SK-N-SH (cell line): ENCODE results near the gene RHOBTB1. TPM values are rescaled to one million over a fixed set of nuclear protein-coding genes. Genes with fewer than 3 reads are reported as not detected.
A peak's percentile ranks its signal among the peaks of the same experiment; 100 is the strongest.

Experiments used
- CTCF ChIA-PET: fragments of 300-600, 350-600 bp; formaldehyde crosslinking; extraction: SDS; loops from one replicate; lab custom pipeline; 2021; lab: Yijun Ruan, JAX
- POLR2A ChIA-PET: fragments of 350-600 bp; sonication (Branson Sonifier 250); formaldehyde crosslinking; extraction: SDS; loops from one replicate; lab custom pipeline; 2020; ENCODE audit warnings: antibody characterized with exemption, inconsistent platforms; lab: Yijun Ruan, JAX
- DNase-seq: peaks from one replicate; pipeline ENCODE4 v3.0.0; 2012
- H2AFZ ChIP-seq: fragments of 200-600 bp; sonication (generic); 2 replicates; pipeline ENCODE4 v1.8.1; 2016; ENCODE audit warnings: antibody characterized with exemption, mild to moderate bottlenecking, low read depth
- H3F3A ChIP-seq: fragments of 200-600 bp; sonication (generic); replicated peaks from 2 replicates; pipeline ENCODE3; 2016; ENCODE audit warnings: antibody characterized with exemption, mild to moderate bottlenecking; ENCODE audit not compliant: insufficient read depth
- H3K27ac ChIP-seq, 2 experiments: fragments of 200-500 bp in 1 of 2; fragments of 200-600 bp in 1 of 2; sonication (Bioruptor generic) in 1 of 2; sonication (generic), shearing (Covaris generic) in 1 of 2; 2 replicates each; pipeline versions ENCODE4 v1.5.1 to v1.6.1; 2014 to 2016; ENCODE audit warnings: low read depth in 2 of 2, inconsistent platforms in 1 of 2, low read length in 1 of 2, mild to moderate bottlenecking in 1 of 2, mixed read lengths in 1 of 2
- H3K27me3 ChIP-seq: fragments of 200-600 bp; sonication (generic), shearing (Covaris generic); 2 replicates; pipeline ENCODE4 v1.6.1; 2016; ENCODE audit warnings: mixed run types; ENCODE audit not compliant: insufficient read depth
- H3K36me3 ChIP-seq, 2 experiments: fragments of 200-500 bp in 1 of 2; fragments of 200-600 bp in 1 of 2; sonication (Bioruptor generic) in 1 of 2; sonication (generic) in 1 of 2; replicated peaks in 1 of 2; 2 replicates each; pipeline versions ENCODE3 to v1.5.1; 2014 to 2016; ENCODE audit warnings: low read length in 1 of 2, mild to moderate bottlenecking in 1 of 2; ENCODE audit not compliant: insufficient read depth in 2 of 2, control insufficient read depth in 1 of 2
- H3K4me1 ChIP-seq, 2 experiments: fragments of 200-500 bp in 1 of 2; fragments of 200-600 bp in 1 of 2; sonication (Bioruptor generic) in 1 of 2; sonication (generic), shearing (Covaris generic) in 1 of 2; 2 replicates each; pipeline versions ENCODE4 v1.5.1 to v1.6.1; 2014 to 2016; ENCODE audit warnings: low read depth in 1 of 2, low read length in 1 of 2, mixed run types in 1 of 2; ENCODE audit not compliant: insufficient read depth in 2 of 2, control insufficient read depth in 1 of 2
- H3K4me2 ChIP-seq: fragments of 200-600 bp; sonication (generic), shearing (Covaris generic); 2 replicates; pipeline ENCODE4 v1.6.1; 2017; ENCODE audit warnings: mixed run types
- H3K4me3 ChIP-seq, 2 experiments: fragments of 200-500 bp in 1 of 2; fragments of 200-600 bp in 1 of 2; sonication (Bioruptor generic) in 1 of 2; sonication (generic), shearing (Covaris generic) in 1 of 2; 2 replicates each; pipeline versions ENCODE4 v1.5.1 to v1.8.1; 2014 to 2016; ENCODE audit warnings: low read depth in 2 of 2, inconsistent platforms in 1 of 2, low read length in 1 of 2, mild to moderate bottlenecking in 1 of 2, mixed read lengths in 1 of 2, moderate library complexity in 1 of 2
- H3K79me2 ChIP-seq: fragments of 200-600 bp; sonication (generic); 2 replicates; pipeline ENCODE4 v1.8.1; 2017; ENCODE audit warnings: mild to moderate bottlenecking; ENCODE audit not compliant: insufficient read depth
- H3K9ac ChIP-seq: fragments of 200-600 bp; sonication (generic); 2 replicates; pipeline ENCODE4 v1.6.1; 2017; ENCODE audit warnings: mixed run types
- H3K9me2 ChIP-seq: fragments of 200-600 bp; sonication (generic); 2 replicates; pipeline ENCODE4 v1.6.1; 2017; ENCODE audit warnings: mixed run types
- H3K9me3 ChIP-seq: fragments of 200-600 bp; sonication (generic); 2 replicates; pipeline ENCODE4 v1.6.1; 2017; ENCODE audit warnings: mixed run types, mild to moderate bottlenecking, moderate library complexity
- H4K20me1 ChIP-seq: fragments of 200-600 bp; sonication (generic); 2 replicates; pipeline ENCODE4 v1.6.1; 2017; ENCODE audit warnings: mild to moderate bottlenecking, mixed run types; ENCODE audit not compliant: insufficient read depth
- CHD2 ChIP-seq: fragments of 150-350 bp; IDR thresholded peaks from 2 replicates; pipeline ENCODE4 v1.6.1; 2018; ENCODE audit warnings: low read length; ENCODE audit not compliant: partially characterized antibody
- CTCF ChIP-seq: fragments of 200-600 bp; sonication (generic); IDR thresholded peaks from 2 replicates; pipeline ENCODE4 v1.6.1; 2017; ENCODE audit warnings: antibody characterized with exemption, mild to moderate bottlenecking, moderate library complexity
- ELF1 ChIP-seq: IDR thresholded peaks from 2 replicates; pipeline ENCODE4 v1.4.0; 2012
- EP300 ChIP-seq, 2 experiments: IDR thresholded peaks; 2 replicates each; pipeline versions ENCODE4 v1.4.0 to v1.6.1; 2012; ENCODE audit warnings: borderline replicate concordance in 1 of 2, low read depth in 1 of 2, low read length in 1 of 2
- FOSL2 ChIP-seq: IDR thresholded peaks from 2 replicates; pipeline ENCODE4 v1.4.0; 2012; ENCODE audit warnings: low read depth, mild to moderate bottlenecking, moderate library complexity, borderline replicate concordance
- FOXM1 ChIP-seq: IDR thresholded peaks from 2 replicates; pipeline ENCODE4 v1.4.0; 2012; ENCODE audit warnings: low read depth, mild to moderate bottlenecking
- GABPA ChIP-seq: IDR thresholded peaks from 2 replicates; pipeline ENCODE4 v1.4.0; 2012; ENCODE audit warnings: low read depth, mild to moderate bottlenecking
- GATA2 ChIP-seq: sonication (generic); formaldehyde crosslinking; IDR thresholded peaks from 2 replicates; pipeline ENCODE4 v1.5.0; 2020; ENCODE audit warnings: mild to moderate bottlenecking, missing genetic modification reagents
- JUND ChIP-seq: IDR thresholded peaks from 2 replicates; pipeline ENCODE4 v1.4.0; 2012
- MEF2A ChIP-seq: IDR thresholded peaks from 2 replicates; pipeline ENCODE4 v1.4.0; 2012; ENCODE audit warnings: low read depth, borderline replicate concordance
- MXI1 ChIP-seq: IDR thresholded peaks from 2 replicates; pipeline ENCODE4 v1.6.1; 2012; ENCODE audit warnings: mild to moderate bottlenecking, low read depth, low read length, improper control_type of control experiment
- NFIC ChIP-seq: IDR thresholded peaks from 2 replicates; pipeline ENCODE4 v1.4.0; 2012; ENCODE audit warnings: borderline replicate concordance
- RAD21 ChIP-seq: IDR thresholded peaks from 2 replicates; pipeline ENCODE4 v1.6.1; 2012; ENCODE audit warnings: mild to moderate bottlenecking, low read length
- RXRA ChIP-seq: IDR thresholded peaks from 2 replicates; pipeline ENCODE4 v1.4.0; 2012; ENCODE audit warnings: low read depth, mild to moderate bottlenecking, borderline replicate concordance
- TAF1 ChIP-seq: IDR thresholded peaks from 2 replicates; pipeline ENCODE4 v1.6.1; 2012; ENCODE audit warnings: low read depth, mild to moderate bottlenecking, low read length, moderate library complexity, borderline replicate concordance
- TCF12 ChIP-seq: IDR thresholded peaks from 2 replicates; pipeline ENCODE4 v1.4.0; 2012
- WGBS: methylation state at CpG from one replicate; pipeline ENCODE4 v1.1.6; 2017; ENCODE audit warnings: low lambda C conversion rate; 5-methylcytosine and 5-hydroxymethylcytosine counted together
- polyA plus RNA-seq, 3 experiments: library from polyadenylated mRNA; depleted of rRNA; stranded (reverse); fragments of >200 nt; gene quantifications; 2 replicates each; pipeline ENCODE4 v1.2.3, GENCODE V29; 2012
- TF ChIP-seq, protein P1 (sequence below): IDR thresholded peaks from 2 replicates; pipeline ENCODE4 v1.4.0; 2012; ENCODE audit warnings: low read depth, borderline replicate concordance
- TF ChIP-seq, protein P2 (sequence below): IDR thresholded peaks from 2 replicates; pipeline ENCODE4 v1.4.0; 2012; ENCODE audit warnings: low read depth, borderline replicate concordance

The RHOBTB1 gene
- polyA plus RNA-seq, 1 of the 3 experiments (the other 2 are of a cell fraction), result 10.5 TPM

DNA sequence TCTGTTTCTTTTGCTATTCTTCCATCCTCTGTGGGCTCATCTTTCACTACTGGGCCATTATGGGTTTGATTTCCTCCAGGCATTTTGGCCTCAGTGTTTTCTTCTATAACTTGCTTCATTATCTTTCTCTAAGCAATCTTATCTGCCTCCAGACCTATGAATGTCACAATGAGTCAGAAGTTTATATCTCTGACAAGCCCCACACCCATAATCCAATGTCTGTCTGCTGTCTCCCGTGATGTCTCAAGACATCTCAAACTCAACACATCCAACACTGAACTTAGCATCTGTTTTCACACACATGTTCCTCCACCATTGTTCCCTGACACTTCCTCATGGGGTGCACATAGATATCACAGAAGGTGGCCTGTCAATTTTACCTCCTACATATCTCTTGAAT, 46.7 kb upstream of the RHOBTB1 start:
- no peaks in the 10 kb centered on the region for H3F3A ChIP-seq
- no peaks in the 10 kb centered on the region for H3K36me3 ChIP-seq
- H3K79me2 ChIP-seq, result no peaks in the 10 kb centered on the region
- no peak overlapping the region for H3K9ac ChIP-seq
- CTCF ChIA-PET, result no interaction called here
- H4K20me1 ChIP-seq, result no peaks in the 10 kb centered on the region
- no peak overlapping the region for H3K4me2 ChIP-seq
- DNase-seq, result no peak
- no peaks in the 10 kb centered on the region; the same call in 1 of the 2 replicates for H3K9me2 ChIP-seq
- no peaks in the 10 kb centered on the region for H3K9me3 ChIP-seq
- no peak overlapping the region for H3K27ac ChIP-seq
- peaks cover 0 to 4% of the 10 kb centered on the region in 2 experiments; a peak in 1 of 4 replicates for H3K4me1 ChIP-seq
- H2AFZ ChIP-seq, result no peak overlapping the region
- WGBS, result 77% methylated on average over 1 of the region's 1 CpG
- no peaks in the 10 kb centered on the region for H3K27me3 ChIP-seq
- no peak overlapping the region for H3K4me3 ChIP-seq
- TF ChIP-seq CHD2 (no peak), TCF12 (0 out of 2 replicates have a peak, but pooled peaks have one; percentile 18)
- POLR2A ChIA-PET, result no interaction called here

DNA sequence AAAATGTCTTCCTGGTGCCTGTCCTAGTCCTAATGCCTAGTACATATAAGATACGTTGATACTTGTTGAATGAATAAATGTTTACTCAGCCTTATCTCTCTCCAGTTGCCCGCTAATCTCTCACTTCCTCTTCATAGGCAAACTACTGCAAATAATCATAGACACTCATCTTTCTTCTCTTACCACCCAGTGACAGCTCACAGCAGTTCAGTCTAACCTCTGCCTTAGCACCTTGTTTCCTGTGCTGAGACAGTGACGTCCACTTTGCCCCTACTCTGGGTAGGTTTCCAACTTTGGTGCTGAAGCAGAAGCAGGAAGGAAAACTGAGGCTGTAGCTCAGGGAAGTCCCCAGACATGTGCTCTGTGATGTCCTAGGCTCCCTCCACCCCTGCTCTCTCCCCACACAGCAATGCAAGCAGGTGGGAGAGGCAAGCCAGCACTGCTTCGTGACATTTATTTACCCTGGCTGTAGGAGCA, 45.5 kb upstream of the RHOBTB1 start:
- no peak overlapping the region for H3K27ac ChIP-seq
- H4K20me1 ChIP-seq, result no peaks in the 10 kb centered on the region
- ChIA-PET CTCF (no interaction called here), POLR2A (no interaction called here)
- H3K9me2 ChIP-seq, result no peaks in the 10 kb centered on the region; the same call in 1 of the 2 replicates
- no peak for DNase-seq
- no peak overlapping the region for H3K4me3 ChIP-seq
- no peak overlapping the region for H3K4me2 ChIP-seq
- H3K79me2 ChIP-seq, result no peaks in the 10 kb centered on the region
- no peak for TF ChIP-seq ELF1
- TF ChIP-seq NFIC, result no peak
- H3K4me1 ChIP-seq, result peaks cover 0 to 4% of the 10 kb centered on the region in 2 experiments; a peak in 1 of 4 replicates
- H3K9me3 ChIP-seq, result no peaks in the 10 kb centered on the region
- H3K36me3 ChIP-seq, result no peaks in the 10 kb centered on the region
- H2AFZ ChIP-seq, result no peak overlapping the region
- WGBS, result 85% methylated on average over 4 of the region's 4 CpGs
- H3K27me3 ChIP-seq, result no peaks in the 10 kb centered on the region
- H3F3A ChIP-seq, result no peaks in the 10 kb centered on the region
- H3K9ac ChIP-seq, result no peak overlapping the region

DNA sequence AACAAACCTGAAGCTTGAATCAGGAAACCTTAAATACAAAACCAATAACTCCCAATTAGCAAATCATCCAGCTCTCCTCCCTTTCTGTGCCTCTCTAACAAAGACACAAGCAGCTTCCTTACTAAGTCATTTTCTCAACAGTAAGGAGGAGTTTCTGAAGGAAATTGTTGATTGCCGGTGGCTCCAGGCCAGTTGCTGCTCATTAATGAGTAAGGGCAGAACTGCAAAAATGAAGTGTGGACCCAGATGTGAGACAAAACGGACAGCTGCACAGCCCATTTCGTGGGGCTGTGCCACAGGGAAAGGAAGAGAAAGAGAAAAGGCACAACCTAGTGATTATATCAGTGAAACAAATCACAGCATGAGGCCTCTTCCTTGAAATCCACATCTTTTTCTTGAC, 42.8 kb upstream of the RHOBTB1 start:
- ChIA-PET POLR2A (no interaction called here), CTCF (interaction anchor here (0.6 to 2.3 kb wide), 3 partner anchors 9 to 849 kb away, joined by 3 to 7 read pairs (median 3); no protein-coding TSS in a partner anchor)
- H3K27me3 ChIP-seq, result no peaks in the 10 kb centered on the region
- TF ChIP-seq FOSL2 (no peak), MEF2A (no peak), TAF1 (no peak), RAD21 (no peak), GABPA (no peak), EP300 (IDR thresholded peaks at IDR 0.05; ENCODE audit: borderline replicate concordance in 1 of 2, low read depth in 1 of 2, low read length in 1 of 2) (no peak), JUND (no peak), GATA2 (CRISPR knock-in tag) (no peak), CTCF (no peak), MXI1 (no peak), RXRA (no peak), CHD2 (no peak), FOXM1 (no peak), NFIC (no peak)
- TF ChIP-seq, protein P1, sequence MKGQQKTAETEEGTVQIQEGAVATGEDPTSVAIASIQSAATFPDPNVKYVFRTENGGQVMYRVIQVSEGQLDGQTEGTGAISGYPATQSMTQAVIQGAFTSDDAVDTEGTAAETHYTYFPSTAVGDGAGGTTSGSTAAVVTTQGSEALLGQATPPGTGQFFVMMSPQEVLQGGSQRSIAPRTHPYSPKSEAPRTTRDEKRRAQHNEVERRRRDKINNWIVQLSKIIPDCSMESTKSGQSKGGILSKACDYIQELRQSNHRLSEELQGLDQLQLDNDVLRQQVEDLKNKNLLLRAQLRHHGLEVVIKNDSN, result no peak
- TF ChIP-seq, protein P2, sequence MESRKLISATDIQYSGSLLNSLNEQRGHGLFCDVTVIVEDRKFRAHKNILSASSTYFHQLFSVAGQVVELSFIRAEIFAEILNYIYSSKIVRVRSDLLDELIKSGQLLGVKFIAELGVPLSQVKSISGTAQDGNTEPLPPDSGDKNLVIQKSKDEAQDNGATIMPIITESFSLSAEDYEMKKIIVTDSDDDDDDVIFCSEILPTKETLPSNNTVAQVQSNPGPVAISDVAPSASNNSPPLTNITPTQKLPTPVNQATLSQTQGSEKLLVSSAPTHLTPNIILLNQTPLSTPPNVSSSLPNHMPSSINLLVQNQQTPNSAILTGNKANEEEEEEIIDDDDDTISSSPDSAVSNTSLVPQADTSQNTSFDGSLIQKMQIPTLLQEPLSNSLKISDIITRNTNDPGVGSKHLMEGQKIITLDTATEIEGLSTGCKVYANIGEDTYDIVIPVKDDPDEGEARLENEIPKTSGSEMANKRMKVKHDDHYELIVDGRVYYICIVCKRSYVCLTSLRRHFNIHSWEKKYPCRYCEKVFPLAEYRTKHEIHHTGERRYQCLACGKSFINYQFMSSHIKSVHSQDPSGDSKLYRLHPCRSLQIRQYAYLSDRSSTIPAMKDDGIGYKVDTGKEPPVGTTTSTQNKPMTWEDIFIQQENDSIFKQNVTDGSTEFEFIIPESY, result no peak
- H3K79me2 ChIP-seq, result no peaks in the 10 kb centered on the region
- no peaks in the 10 kb centered on the region for H3K9me2 ChIP-seq
- H3K27ac ChIP-seq, result no peak overlapping the region
- H3K4me2 ChIP-seq, result no peak overlapping the region
- DNase-seq, result no peak
- H3K9me3 ChIP-seq, result no peaks in the 10 kb centered on the region
- no peak overlapping the region for H2AFZ ChIP-seq
- no peaks in the 10 kb centered on the region; a peak in 1 of 4 replicates for H3K4me1 ChIP-seq
- no peaks in the 10 kb centered on the region for H4K20me1 ChIP-seq
- H3K4me3 ChIP-seq, result no peak overlapping the region
- H3K9ac ChIP-seq, result no peak overlapping the region
- 69% methylated on average over 3 of the region's 3 CpGs for WGBS
- no peaks in the 10 kb centered on the region for H3F3A ChIP-seq
- no peaks in the 10 kb centered on the region for H3K36me3 ChIP-seq
